Brain microvascular endothelial cell (primary cell): ENCODE results near the gene PARD3.

Experiments used
- DNase-seq: peaks from one replicate; pipeline ENCODE4 v3.0.0-alpha.2; 2020
- H3K27ac ChIP-seq: fragments of 250-450 bp; sonication (Bioruptor Pico); 2 replicates; pipeline ENCODE4 v1.5.1; 2020; ENCODE audit warnings: mild to moderate bottlenecking, moderate library complexity
- H3K27me3 ChIP-seq: fragments of 250-450 bp; sonication (Bioruptor Pico); replicated peaks from 2 replicates; pipeline ENCODE4 v1.5.1; 2020; ENCODE audit warnings: mild to moderate bottlenecking
- H3K36me3 ChIP-seq: fragments of 250-450 bp; sonication (Bioruptor Pico); replicated peaks from 2 replicates; pipeline ENCODE4 v1.5.1; 2020; ENCODE audit warnings: mild to moderate bottlenecking
- H3K4me3 ChIP-seq: 2 replicates; pipeline ENCODE4 v1.5.1; 2011; ENCODE audit warnings: low read depth, mild to moderate bottlenecking, control low read depth, low read length, moderate library complexity
- in situ Hi-C: cut with HindIII; loops from 2 replicates; pipeline ENCODE4 v1.10.0; 2017; ENCODE audit warnings: low sequenced_read_pairs, low pct_ligation_motif_present
- TF ChIP-seq, protein P1 (sequence below): IDR thresholded peaks from 2 replicates; pipeline ENCODE4 v1.5.1; 2011; ENCODE audit warnings: low read depth, mild to moderate bottlenecking, moderate library complexity, low read length, control low read depth, inconsistent platforms; ENCODE audit errors: missing control alignments

Gene PARD3

GRCh38 chr10:34426041-34426440 is 389.1 kb downstream of the PARD3 start:
- Histone ChIP-seq H3K36me3 (no peaks in the 10 kb centered on the region), H3K27me3 (no peaks in the 10 kb centered on the region), H3K4me3 (no peak overlapping the region), H3K27ac (no peak overlapping the region)
- TF ChIP-seq, protein P1, sequence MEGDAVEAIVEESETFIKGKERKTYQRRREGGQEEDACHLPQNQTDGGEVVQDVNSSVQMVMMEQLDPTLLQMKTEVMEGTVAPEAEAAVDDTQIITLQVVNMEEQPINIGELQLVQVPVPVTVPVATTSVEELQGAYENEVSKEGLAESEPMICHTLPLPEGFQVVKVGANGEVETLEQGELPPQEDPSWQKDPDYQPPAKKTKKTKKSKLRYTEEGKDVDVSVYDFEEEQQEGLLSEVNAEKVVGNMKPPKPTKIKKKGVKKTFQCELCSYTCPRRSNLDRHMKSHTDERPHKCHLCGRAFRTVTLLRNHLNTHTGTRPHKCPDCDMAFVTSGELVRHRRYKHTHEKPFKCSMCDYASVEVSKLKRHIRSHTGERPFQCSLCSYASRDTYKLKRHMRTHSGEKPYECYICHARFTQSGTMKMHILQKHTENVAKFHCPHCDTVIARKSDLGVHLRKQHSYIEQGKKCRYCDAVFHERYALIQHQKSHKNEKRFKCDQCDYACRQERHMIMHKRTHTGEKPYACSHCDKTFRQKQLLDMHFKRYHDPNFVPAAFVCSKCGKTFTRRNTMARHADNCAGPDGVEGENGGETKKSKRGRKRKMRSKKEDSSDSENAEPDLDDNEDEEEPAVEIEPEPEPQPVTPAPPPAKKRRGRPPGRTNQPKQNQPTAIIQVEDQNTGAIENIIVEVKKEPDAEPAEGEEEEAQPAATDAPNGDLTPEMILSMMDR, result no peak
- in situ Hi-C loops, result no loop called here
- no peak for DNase-seq

GRCh38 chr10:34423673-34424625 is 391.1 kb downstream of the PARD3 start:
- no peak overlapping the region for H3K4me3 ChIP-seq
- TF ChIP-seq, protein P1, result no peak
- H3K27me3 ChIP-seq, result no peaks in the 10 kb centered on the region
- in situ Hi-C loops, result no loop called here
- H3K27ac ChIP-seq, result no peak overlapping the region
- H3K36me3 ChIP-seq, result no peaks in the 10 kb centered on the region
- DNase-seq, result no peak

DNA sequence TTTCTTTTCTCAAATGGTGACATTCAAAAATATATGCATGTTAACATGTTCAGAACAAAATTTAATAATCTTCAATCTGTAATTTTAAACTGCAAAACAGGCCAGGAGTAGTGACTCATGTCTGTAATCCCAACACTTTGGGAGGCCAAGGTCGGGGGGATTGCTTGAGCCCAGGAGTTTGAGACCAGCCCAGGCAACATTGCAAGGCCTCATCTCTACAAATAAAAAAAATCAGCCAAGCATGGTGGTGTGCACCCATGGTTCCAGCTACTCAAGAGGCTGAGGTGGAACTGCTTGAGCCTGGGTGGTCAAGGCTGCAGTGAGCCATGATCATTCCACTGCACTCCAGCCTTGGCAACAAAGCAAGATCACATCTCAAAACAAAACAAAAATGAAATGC is 394.3 kb downstream of the PARD3 start:
- TF ChIP-seq, protein P1, result no peak
- no peaks in the 10 kb centered on the region for H3K27me3 ChIP-seq
- no peaks in the 10 kb centered on the region for H3K36me3 ChIP-seq
- no peak for DNase-seq
- no peak overlapping the region for H3K4me3 ChIP-seq
- H3K27ac ChIP-seq, result no peak overlapping the region
- in situ Hi-C loops, result no loop called here

GRCh38 chr10:34420273-34420672 is 394.8 kb downstream of the PARD3 start:
- TF ChIP-seq, protein P1, result no peak
- no peak for DNase-seq
- H3K4me3 ChIP-seq, result no peak overlapping the region
- H3K27me3 ChIP-seq, result no peaks in the 10 kb centered on the region
- in situ Hi-C loops, result no loop called here
- no peaks in the 10 kb centered on the region for H3K36me3 ChIP-seq
- no peak overlapping the region for H3K27ac ChIP-seq

DNA sequence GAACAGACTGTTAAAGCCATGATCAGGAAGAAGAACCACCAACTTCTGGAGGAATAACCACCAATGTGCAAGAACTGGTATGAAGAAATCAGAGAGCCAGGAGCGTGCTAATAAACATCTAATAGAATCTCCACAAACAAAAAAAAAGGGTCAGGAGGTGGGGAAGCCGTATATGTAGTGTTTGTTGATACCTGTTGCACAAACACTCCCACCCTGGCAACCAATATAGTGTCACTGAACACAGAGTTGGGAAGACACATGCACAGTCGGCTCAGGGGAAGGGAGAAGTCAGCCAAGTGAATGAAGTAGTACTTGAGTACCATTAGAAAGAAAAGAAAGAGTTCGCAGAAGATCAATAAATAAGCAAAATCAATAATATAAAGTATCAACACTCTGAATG is 400.1 kb downstream of the PARD3 start:
- Histone ChIP-seq H3K27me3 (no peaks in the 10 kb centered on the region), H3K4me3 (no peak overlapping the region), H3K27ac (no peak overlapping the region), H3K36me3 (no peaks in the 10 kb centered on the region)
- TF ChIP-seq, protein P1, result no peak
- in situ Hi-C loops, result no loop called here
- no peak for DNase-seq
